SK-N-SH (cell line): ENCODE data around the gene ITGA2B.

Experiments used
- CTCF ChIP-seq: fragments of 200-600 bp; sonication (generic); IDR thresholded peaks from 2 replicates; pipeline ENCODE4 v1.6.1; 2017; ENCODE audit warnings: antibody characterized with exemption, mild to moderate bottlenecking, moderate library complexity
- ELF1 ChIP-seq: IDR thresholded peaks from 2 replicates; pipeline ENCODE4 v1.4.0; 2012
- EP300 ChIP-seq, 2 experiments: IDR thresholded peaks; 2 replicates each; pipeline versions ENCODE4 v1.4.0 to v1.6.1; 2012; ENCODE audit warnings: borderline replicate concordance in 1 of 2, low read depth in 1 of 2, low read length in 1 of 2
- JUND ChIP-seq: IDR thresholded peaks from 2 replicates; pipeline ENCODE4 v1.4.0; 2012
- MAX ChIP-seq: IDR thresholded peaks from 2 replicates; pipeline ENCODE4 v1.4.0; 2012; ENCODE audit warnings: low read depth
- RCOR1 ChIP-seq: fragments of 150-350 bp; IDR thresholded peaks from 2 replicates; pipeline ENCODE4 v1.6.1; 2017; ENCODE audit warnings: antibody characterized with exemption, low read length

GRCh38 chr17:44382917-44383316, 6.5 kb downstream of the ITGA2B start:
- no peak for TF ChIP-seq CTCF
- no peak for TF ChIP-seq MAX
- no peak for TF ChIP-seq RCOR1
- TF ChIP-seq ELF1, result no peak
- TF ChIP-seq JUND, result no peak
- no peak for TF ChIP-seq EP300 (IDR thresholded peaks at IDR 0.05; ENCODE audit: borderline replicate concordance in 1 of 2, low read depth in 1 of 2, low read length in 1 of 2)
